Vagina (tissue), 2 donors: ENCODE measurements around the gene DCBLD2.

Experiments used
- CTCF ChIP-seq, 3 experiments: fragments of 450-650 bp in 2 of 3; fragments of 200-600 bp in 1 of 3; sonication (generic) in 1 of 3; IDR thresholded peaks; one replicate each; pipeline ENCODE4 v1.5.1; 2017 to 2019; ENCODE audit warnings: antibody characterized with exemption in 3 of 3, mild to moderate bottlenecking in 2 of 3, moderate library complexity in 2 of 3
- POLR2A ChIP-seq, 2 donors: fragments of 450-650 bp; IDR thresholded peaks; one replicate each; pipeline ENCODE4 v1.6.1; 2017; ENCODE audit warnings: antibody characterized with exemption in 2 of 2, mild to moderate bottlenecking in 2 of 2, moderate library complexity in 2 of 2

DNA sequence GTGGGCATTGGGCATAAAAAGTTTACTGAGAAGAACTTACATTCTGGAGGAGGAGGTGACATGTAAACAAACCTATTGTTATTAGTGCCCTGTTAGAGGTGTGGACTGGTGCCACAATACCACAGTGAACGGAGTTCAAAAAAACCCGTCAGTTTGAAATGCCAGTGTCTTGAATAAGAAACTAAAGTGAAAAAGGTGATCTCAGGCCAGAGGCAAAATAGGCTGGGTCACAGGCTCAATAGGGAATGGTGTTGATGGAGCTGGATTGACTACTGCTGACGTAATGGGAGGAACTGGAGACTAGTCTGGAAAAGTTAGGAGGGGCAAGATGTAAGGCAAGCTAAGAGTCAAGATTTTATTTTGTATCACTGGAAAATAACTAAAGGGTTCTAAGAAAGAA, 1.6 kb upstream of the DCBLD2 start:
- TF ChIP-seq CTCF (IDR thresholded peaks at IDR 0.05) (no peak), POLR2A (IDR thresholded peaks at IDR 0.05) (no peak)
